ENCODE results near the gene APCDD1.

APCDD1 gene

GRCh38 chr18:10522574-10522973 is 68.1 kb downstream of the APCDD1 start:
- DNase-seq (ENCODE audit: low read depth), result no peak
- no peak overlapping the region for H3K4me3 ChIP-seq (ENCODE audit: low read depth, low read length)
- TF ChIP-seq CTCF (conservative IDR thresholded peaks at IDR 0.05; ENCODE audit: low read depth, low read length), result no peak

GRCh38 chr18:10523544-10523943 is 69.1 kb downstream of the APCDD1 start:
- H3K4me3 ChIP-seq (ENCODE audit: low read depth, low read length), result no peak overlapping the region
- no peak for TF ChIP-seq CTCF (conservative IDR thresholded peaks at IDR 0.05; ENCODE audit: low read depth, low read length)

GRCh38 chr18:10524507-10525370 is 70.3 kb downstream of the APCDD1 start:
- no peak overlapping the region for H3K4me3 ChIP-seq (ENCODE audit: low read depth, low read length)
- TF ChIP-seq CTCF (conservative IDR thresholded peaks at IDR 0.05; ENCODE audit: low read depth, low read length), result no peak
- DNase-seq (ENCODE audit: low read depth), result peak; percentile 52

More at GRCh38 chr18:10523544-10523943, 69.1 kb downstream of the APCDD1 start:
- DNase-seq (ENCODE audit: low read depth), result no peak

GRCh38 chr18:10525371-10525691 is 70.9 kb downstream of the APCDD1 start:
- peak overlapping the region; percentile 83 for H3K4me3 ChIP-seq (ENCODE audit: low read depth, low read length)

GRCh38 chr18:10525697-10526560 is 71.5 kb downstream of the APCDD1 start, which contains the start of gene NAPG:
NAPG (plus strand) TSS chr18:10526027; CDS start chr18:10526103, 76 bp downstream.
- peak; percentile 95 for DNase-seq (ENCODE audit: low read depth)
- no peak for TF ChIP-seq CTCF (conservative IDR thresholded peaks at IDR 0.05; ENCODE audit: low read depth, low read length)
- H3K4me3 ChIP-seq (ENCODE audit: low read depth, low read length), result peak within 1 kb of the TSS; percentile 83

More at GRCh38 chr18:10525371-10525691, 70.9 kb downstream of the APCDD1 start:
- no peak for TF ChIP-seq CTCF (conservative IDR thresholded peaks at IDR 0.05; ENCODE audit: low read depth, low read length)
- DNase-seq (ENCODE audit: low read depth), result no peak

GRCh38 chr18:10526561-10526949 is 72.1 kb downstream of the APCDD1 start:
- no peak for TF ChIP-seq CTCF (conservative IDR thresholded peaks at IDR 0.05; ENCODE audit: low read depth, low read length)
- DNase-seq (ENCODE audit: low read depth), result no peak
- H3K4me3 ChIP-seq (ENCODE audit: low read depth, low read length), result peak overlapping the region; percentile 83

All from choroid plexus epithelial cell (primary cell).